ENCODE data around the gene PARD3B. TPM values are rescaled to one million over a fixed set of nuclear protein-coding genes. Genes with fewer than 3 reads are reported as not detected.

PARD3B gene
- total and polyA plus RNA-seq, 2 of the 8 experiments (the other 6 are each of a cell fraction or from before 2014, with no cell fraction given) = 1.2 to 5.7 TPM

DNA sequence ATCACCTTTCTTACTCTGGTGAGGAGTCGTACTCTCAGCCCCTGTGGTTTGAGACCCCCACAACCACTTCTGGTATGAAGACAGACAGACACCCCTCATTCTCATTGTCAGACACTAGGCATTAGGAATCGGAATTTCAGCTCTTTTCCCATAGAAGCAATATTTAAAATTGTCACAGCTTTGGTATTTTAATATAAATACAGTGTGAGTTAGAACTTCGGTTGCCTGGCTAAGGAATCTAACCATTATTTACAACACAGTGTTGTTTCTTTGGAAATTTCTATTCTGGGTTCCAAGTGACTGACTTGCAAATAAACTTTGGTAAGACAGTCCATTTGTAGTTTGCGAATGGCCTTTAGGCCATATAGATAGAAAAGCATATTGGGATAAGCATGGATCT, 318.1 kb downstream of the PARD3B start:
- Histone ChIP-seq H2AFZ (ENCODE audit: low read length) (no peak overlapping the region), H3K4me3 (ENCODE audit: extremely low read depth in 1 of 4, insufficient read depth in 2 of 4, low read depth in 3 of 4, low read length in 4 of 4) (no peak overlapping the region), H3K18ac (ENCODE audit: extremely low read depth, low read length) (no peak overlapping the region), H3K14ac (ENCODE audit: insufficient read length) (no peak overlapping the region), H2AK5ac (ENCODE audit: low read depth, low read length) (no peak overlapping the region), H3K27ac (ENCODE audit: low read depth, low read length) (no peak overlapping the region), H3K4ac (replicated peaks; ENCODE audit: insufficient read length, low read depth, low read length) (no peak overlapping the region), H3K27me3 (replicated peaks in 1 of 4; ENCODE audit: control insufficient read depth in 3 of 4, extremely low read depth in 1 of 4, insufficient read depth in 3 of 4, low read length in 3 of 4) (no peaks in the 10 kb centered on the region), H3K23ac (ENCODE audit: insufficient read length) (no peak overlapping the region), H3K56ac (replicated peaks; ENCODE audit: insufficient read length, low read depth, low read length) (no peak overlapping the region), H3K79me1 (ENCODE audit: low read depth, low read length) (no peaks in the 10 kb centered on the region), H4K91ac (replicated peaks; ENCODE audit: insufficient read length, low read length) (no peak overlapping the region), H3K23me2 (ENCODE audit: low read depth, low read length) (no peaks in the 10 kb centered on the region; the same call in 1 of the 2 replicates), H2BK12ac (ENCODE audit: low read depth, low read length) (peak overlapping the region; percentile 27; the same call in 1 of the 2 replicates), H3K9ac (replicated peaks in 1 of 4; ENCODE audit: extremely low read depth in 1 of 4, low read depth in 3 of 4, low read length in 3 of 4) (no peak overlapping the region), H3K4me2 (ENCODE audit: insufficient read depth in 1 of 2, low read depth in 2 of 2, low read length in 2 of 2) (no peak overlapping the region), H4K5ac (ENCODE audit: insufficient read length, low read depth, low read length) (no peak overlapping the region), H4K20me1 (replicated peaks in 1 of 2; ENCODE audit: control insufficient read depth in 1 of 2, insufficient read depth in 2 of 2, low read length in 2 of 2) (no peaks in the 10 kb centered on the region), H3K4me1 (replicated peaks in 1 of 4; ENCODE audit: control insufficient read depth in 3 of 4, insufficient read depth in 4 of 4, low read length in 3 of 4) (peaks cover 0 to 2% (median 0%) of the 10 kb centered on the region in 4 experiments; a peak in 2 of 7 replicates), H3K36me3 (ENCODE audit: control insufficient read depth in 2 of 4, insufficient read depth in 4 of 4, low read length in 3 of 4) (no peaks in the 10 kb centered on the region), H3K79me2 (ENCODE audit: control insufficient read depth in 1 of 2, insufficient read depth in 2 of 2, low read length in 2 of 2) (no peaks in the 10 kb centered on the region), H2BK15ac (ENCODE audit: low read length) (no peak overlapping the region), H3K9me3 (ENCODE audit: insufficient read depth in 2 of 2, low read depth in 1 of 2, low read length in 1 of 2) (no peaks in the 10 kb centered on the region), H4K8ac (ENCODE audit: extremely low read depth, insufficient read depth, low read length) (no peak overlapping the region), H2BK5ac (ENCODE audit: low read depth, low read length) (no peak overlapping the region), H2BK20ac (ENCODE audit: low read length) (no peak overlapping the region), H2BK120ac (replicated peaks; ENCODE audit: low read depth, low read length) (no peak overlapping the region)
- FAIRE-seq (no peak), DNase-seq (ENCODE audit: low read depth in 1 of 2, low spot score in 2 of 2) (no peak)
- ChIA-PET CTCF (ENCODE audit: partially characterized antibody) (no interaction called here), POLR2A (ENCODE audit: partially characterized antibody) (no interaction called here)
- TF ChIP-seq BCL11A (IDR thresholded peaks at IDR 0.05; ENCODE audit: low read depth in 2 of 2, low read length in 2 of 2) = no peak
- no peak for TF ChIP-seq CBX8 (IDR thresholded peaks at IDR 0.05; ENCODE audit: borderline replicate concordance, low read depth, low read length)
- TF ChIP-seq, protein P1, sequence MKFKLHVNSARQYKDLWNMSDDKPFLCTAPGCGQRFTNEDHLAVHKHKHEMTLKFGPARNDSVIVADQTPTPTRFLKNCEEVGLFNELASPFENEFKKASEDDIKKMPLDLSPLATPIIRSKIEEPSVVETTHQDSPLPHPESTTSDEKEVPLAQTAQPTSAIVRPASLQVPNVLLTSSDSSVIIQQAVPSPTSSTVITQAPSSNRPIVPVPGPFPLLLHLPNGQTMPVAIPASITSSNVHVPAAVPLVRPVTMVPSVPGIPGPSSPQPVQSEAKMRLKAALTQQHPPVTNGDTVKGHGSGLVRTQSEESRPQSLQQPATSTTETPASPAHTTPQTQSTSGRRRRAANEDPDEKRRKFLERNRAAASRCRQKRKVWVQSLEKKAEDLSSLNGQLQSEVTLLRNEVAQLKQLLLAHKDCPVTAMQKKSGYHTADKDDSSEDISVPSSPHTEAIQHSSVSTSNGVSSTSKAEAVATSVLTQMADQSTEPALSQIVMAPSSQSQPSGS (IDR thresholded peaks at IDR 0.05; ENCODE audit: low read length) = no peak
- TF ChIP-seq SIX5 (IDR thresholded peaks at IDR 0.05; ENCODE audit: low read depth, low read length) = no peak
- TF ChIP-seq CTBP2 (IDR thresholded peaks at IDR 0.05; ENCODE audit: borderline replicate concordance, insufficient read depth, insufficient read length, low read length) = no peak
- no peak for TF ChIP-seq EP300 (IDR thresholded peaks at IDR 0.05; ENCODE audit: borderline replicate concordance in 1 of 2, low read depth in 2 of 2, low read length in 2 of 2)
- TF ChIP-seq SIRT6 (IDR thresholded peaks at IDR 0.05; ENCODE audit: low read length) = no peak
- TF ChIP-seq RNF2 (IDR thresholded peaks at IDR 0.05; ENCODE audit: borderline replicate concordance, low read depth, low read length, missing control alignments, poor library complexity, severe bottlenecking) = no peak
- TF ChIP-seq TEAD4 (IDR thresholded peaks at IDR 0.05; ENCODE audit: low read depth, low read length) = no peak
- TF ChIP-seq KDM5A (IDR thresholded peaks at IDR 0.05; ENCODE audit: low read length) = no peak
- no peak for TF ChIP-seq RXRA (IDR thresholded peaks at IDR 0.05; ENCODE audit: insufficient read depth, low read depth, low read length)
- 92% methylated on average over 4 of the region's 4 CpGs; no CpG with 5 or more reads in 1 of the 2 experiments for WGBS, 2 experiments (ENCODE audit: extremely low coverage in 1 of 2, insufficient coverage in 1 of 2, insufficient read length in 1 of 2, insufficient replicate concordance in 2 of 2, low coverage in 1 of 2, low lambda C conversion rate in 2 of 2, missing lambda C conversion rate in 1 of 2)

Data from H1 (cell line).